Endothelial cell (in vitro differentiated cells): ENCODE measurements around the gene INPPL1. TPM values are rescaled to one million over a fixed set of nuclear protein-coding genes. Genes with fewer than 3 reads are reported as not detected.

Experiments
- DNase-seq: peaks from one replicate; pipeline ENCODE4 v3.0.0; 2021; ENCODE audit warnings: low spot score
- H3K27ac Mint-ChIP-seq: one replicate; pipeline ENCODE4 v1.8.0; 2021; ENCODE audit warnings: mixed read lengths, inconsistent platforms; ENCODE audit not compliant: unreplicated experiment
- H3K27me3 Mint-ChIP-seq: one replicate; pipeline ENCODE4 v1.8.0; 2021; ENCODE audit warnings: mild to moderate bottlenecking, moderate library complexity, mixed read lengths, inconsistent platforms; ENCODE audit not compliant: unreplicated experiment
- H3K36me3 Mint-ChIP-seq: one replicate; pipeline ENCODE4 v1.8.0; 2021; ENCODE audit warnings: mild to moderate bottlenecking, low read depth, mixed read lengths, inconsistent platforms; ENCODE audit not compliant: unreplicated experiment
- H3K4me1 Mint-ChIP-seq: one replicate; pipeline ENCODE4 v1.8.0; 2021; ENCODE audit warnings: mild to moderate bottlenecking, mixed read lengths, inconsistent platforms; ENCODE audit not compliant: unreplicated experiment
- H3K4me3 Mint-ChIP-seq: one replicate; pipeline ENCODE4 v1.8.0; 2021; ENCODE audit warnings: mild to moderate bottlenecking, mixed read lengths, inconsistent platforms; ENCODE audit not compliant: unreplicated experiment
- H3K9me3 Mint-ChIP-seq: one replicate; pipeline ENCODE4 v1.8.0; 2021; ENCODE audit warnings: mixed read lengths, inconsistent platforms; ENCODE audit not compliant: unreplicated experiment
- CTCF ChIP-seq: fragments of 200-600 bp; sonication (generic); IDR thresholded peaks from one replicate; pipeline ENCODE4 v1.5.0; 2021; ENCODE audit warnings: antibody characterized with exemption; ENCODE audit not compliant: unreplicated experiment
- total RNA-seq: library from RNA; stranded (reverse); fragmentation: NEBNext Ultra II Directional; extraction: Animal tissue kit (Norgen Biotek cat#: 25700); gene quantifications from one replicate; pipeline ENCODE4 v1.2.1, GENCODE V29; 2021; ENCODE audit not compliant: unreplicated experiment

INPPL1 gene
- total RNA-seq, 1 donor from 2014 or later: 168 TPM

GRCh38 chr11:72230764-72231365, 6.3 kb downstream of the INPPL1 start:
- no peak for TF ChIP-seq CTCF
- H3K9me3 Mint-ChIP-seq: no peaks in the 10 kb centered on the region
- H3K4me1 Mint-ChIP-seq: peaks cover 8% of the 10 kb centered on the region
- H3K4me3 Mint-ChIP-seq: no peak overlapping the region
- H3K27ac Mint-ChIP-seq: no peak overlapping the region
- peaks cover 18% of the 10 kb centered on the region for H3K27me3 Mint-ChIP-seq
- H3K36me3 Mint-ChIP-seq: peaks cover 34% of the 10 kb centered on the region
- peak; percentile 1 for DNase-seq

DNA sequence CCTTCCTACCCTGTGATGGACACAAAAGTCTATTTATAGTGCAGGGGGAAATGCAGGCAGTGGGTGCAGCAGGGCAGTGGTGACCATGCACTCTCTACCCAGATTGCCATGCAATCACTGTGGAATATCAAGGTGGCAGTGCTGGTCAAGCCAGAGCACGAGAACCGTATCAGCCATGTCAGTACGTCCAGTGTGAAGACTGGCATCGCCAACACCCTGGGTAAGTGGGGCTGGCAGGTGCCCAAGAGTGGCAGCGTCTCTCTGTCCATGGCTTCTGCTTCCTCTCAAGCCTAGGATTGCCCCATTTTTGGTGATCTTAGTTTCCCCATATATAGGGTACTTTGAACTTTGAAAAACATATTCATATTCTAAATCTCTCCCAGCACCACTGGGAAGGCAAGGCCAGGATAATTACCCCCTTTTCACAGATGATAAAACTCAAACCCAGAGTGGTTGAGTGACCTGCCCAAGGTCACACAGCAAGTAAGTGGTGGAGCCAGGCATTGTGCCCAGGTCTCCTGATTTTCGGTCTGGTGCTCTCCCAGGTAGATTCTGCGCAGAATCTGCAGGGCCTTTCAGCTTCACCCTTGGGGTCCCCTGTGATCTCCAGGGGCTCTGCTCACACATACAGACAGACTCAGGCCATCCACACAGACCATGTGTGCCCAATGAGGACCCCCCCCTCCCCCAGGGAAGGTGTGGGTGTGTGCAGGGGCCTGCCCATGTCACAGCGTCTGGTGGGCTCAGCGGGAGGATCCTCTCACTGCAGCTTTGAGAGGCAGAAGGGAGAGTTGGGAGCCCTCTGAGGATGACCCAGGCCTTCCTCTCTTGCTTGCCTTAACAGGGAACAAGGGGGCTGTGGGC, 7.1 kb downstream of the INPPL1 start:
- no peak overlapping the region for H3K4me3 Mint-ChIP-seq
- H3K27ac Mint-ChIP-seq: no peak overlapping the region
- peaks cover 14% of the 10 kb centered on the region for H3K27me3 Mint-ChIP-seq
- peaks cover 8% of the 10 kb centered on the region for H3K4me1 Mint-ChIP-seq
- H3K36me3 Mint-ChIP-seq: peaks cover 34% of the 10 kb centered on the region
- no peak for TF ChIP-seq CTCF
- no peaks in the 10 kb centered on the region for H3K9me3 Mint-ChIP-seq
- no peak for DNase-seq

DNA sequence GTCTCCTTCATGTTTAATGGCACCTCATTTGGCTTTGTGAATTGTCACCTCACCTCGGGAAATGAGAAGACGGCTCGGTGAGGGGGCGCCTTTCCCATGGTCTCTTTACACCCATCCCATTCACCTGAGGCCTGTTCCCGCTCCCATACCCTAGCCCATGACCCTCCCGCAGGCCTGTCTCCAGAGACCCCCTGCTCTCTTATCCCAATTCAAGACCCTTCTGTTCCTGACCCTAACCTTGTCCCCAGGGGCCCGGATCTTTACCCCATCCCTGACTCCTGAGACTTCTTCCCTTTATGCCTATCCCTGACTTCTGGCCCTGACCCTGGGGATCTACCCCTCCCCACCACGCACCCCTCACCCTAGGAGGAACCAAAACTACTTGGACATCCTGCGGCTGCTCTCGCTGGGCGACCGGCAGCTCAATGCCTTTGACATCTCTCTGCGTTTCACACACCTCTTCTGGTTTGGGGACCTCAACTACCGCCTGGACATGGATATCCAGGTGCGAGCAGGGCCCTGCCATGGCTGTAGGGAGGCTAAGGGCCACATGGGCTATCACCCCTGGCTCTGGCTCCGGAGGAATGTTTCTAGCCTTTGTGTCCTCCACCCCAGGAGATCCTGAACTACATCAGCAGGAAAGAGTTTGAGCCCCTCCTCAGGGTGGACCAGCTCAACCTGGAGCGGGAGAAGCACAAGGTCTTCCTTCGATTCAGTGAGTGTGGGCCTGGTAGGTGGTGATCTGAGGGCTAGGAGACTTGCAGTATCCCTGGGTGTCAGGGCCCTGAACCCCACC, 7.9 kb downstream of the INPPL1 start:
- Mint-ChIP-seq H3K27me3 (peaks cover 14% of the 10 kb centered on the region), H3K9me3 (no peaks in the 10 kb centered on the region), H3K27ac (no peak overlapping the region), H3K36me3 (peaks cover 34% of the 10 kb centered on the region), H3K4me1 (peaks cover 8% of the 10 kb centered on the region), H3K4me3 (no peak overlapping the region)
- TF ChIP-seq CTCF: no peak
- no peak for DNase-seq

GRCh38 chr11:72233056-72233772, 8.6 kb downstream of the INPPL1 start:
- DNase-seq: peak; percentile 1
- Mint-ChIP-seq H3K9me3 (no peaks in the 10 kb centered on the region), H3K27me3 (peaks cover 14% of the 10 kb centered on the region), H3K4me3 (peak overlapping the region; percentile 77), H3K4me1 (peaks cover 8% of the 10 kb centered on the region), H3K36me3 (peaks cover 34% of the 10 kb centered on the region), H3K27ac (no peak overlapping the region)
- no peak for TF ChIP-seq CTCF
